ENCODE results near the gene SLC25A21.

GRCh38 chr14:36998686-36999085 lies 173.7 kb downstream of the SLC25A21 start:
- TF ChIP-seq, protein P1, sequence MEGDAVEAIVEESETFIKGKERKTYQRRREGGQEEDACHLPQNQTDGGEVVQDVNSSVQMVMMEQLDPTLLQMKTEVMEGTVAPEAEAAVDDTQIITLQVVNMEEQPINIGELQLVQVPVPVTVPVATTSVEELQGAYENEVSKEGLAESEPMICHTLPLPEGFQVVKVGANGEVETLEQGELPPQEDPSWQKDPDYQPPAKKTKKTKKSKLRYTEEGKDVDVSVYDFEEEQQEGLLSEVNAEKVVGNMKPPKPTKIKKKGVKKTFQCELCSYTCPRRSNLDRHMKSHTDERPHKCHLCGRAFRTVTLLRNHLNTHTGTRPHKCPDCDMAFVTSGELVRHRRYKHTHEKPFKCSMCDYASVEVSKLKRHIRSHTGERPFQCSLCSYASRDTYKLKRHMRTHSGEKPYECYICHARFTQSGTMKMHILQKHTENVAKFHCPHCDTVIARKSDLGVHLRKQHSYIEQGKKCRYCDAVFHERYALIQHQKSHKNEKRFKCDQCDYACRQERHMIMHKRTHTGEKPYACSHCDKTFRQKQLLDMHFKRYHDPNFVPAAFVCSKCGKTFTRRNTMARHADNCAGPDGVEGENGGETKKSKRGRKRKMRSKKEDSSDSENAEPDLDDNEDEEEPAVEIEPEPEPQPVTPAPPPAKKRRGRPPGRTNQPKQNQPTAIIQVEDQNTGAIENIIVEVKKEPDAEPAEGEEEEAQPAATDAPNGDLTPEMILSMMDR (IDR thresholded peaks at IDR 0.05), result no peak
- TF ChIP-seq POLR2A (IDR thresholded peaks at IDR 0.05), result no peak

All from lower leg skin (tissue), 3 donors.